HuH-7 (cell line): ENCODE data around the gene TFF3.
"Not testable (repeated sequence)": the region's sequence is repeated elsewhere in the genome, so short reads cannot be mapped to it uniquely, and the experiment has no call there.

Experiments used
- DNase-seq: peaks from one replicate; pipeline ENCODE4 v3.0.0; 2011; ENCODE audit warnings: low spot score

TFF3 gene

GRCh38 chr21:42304556-42305454 lies 10.4 kb downstream of the TFF3 start:
- no peak for DNase-seq

- no peak for DNase-seq
Measured at GRCh38 chr21:42303443-42303842, 11.8 kb downstream of the TFF3 start.

- DNase-seq: no peak
Measured at GRCh38 chr21:42302794-42303193, 12.4 kb downstream of the TFF3 start.

- DNase-seq: no peak
Measured at GRCh38 chr21:42302076-42302650, 13.0 kb downstream of the TFF3 start.

- no peak for DNase-seq
Measured at GRCh38 chr21:42301371-42302075, 13.7 kb downstream of the TFF3 start.

GRCh38 chr21:42300956-42301355 lies 14.3 kb downstream of the TFF3 start:
- no peak for DNase-seq

GRCh38 chr21:42300045-42300583 lies 15.1 kb downstream of the TFF3 start:
- DNase-seq: no peak

- no peak for DNase-seq
Measured at GRCh38 chr21:42299324-42300044, 15.7 kb downstream of the TFF3 start.

GRCh38 chr21:42298657-42299056 lies 16.6 kb downstream of the TFF3 start:
- no peak for DNase-seq

- no peak for DNase-seq
Measured at GRCh38 chr21:42298237-42298636, 17.0 kb downstream of the TFF3 start.

- no peak for DNase-seq
Measured at GRCh38 chr21:42297377-42297776, 17.8 kb downstream of the TFF3 start.

GRCh38 chr21:42296501-42296900 lies 18.7 kb downstream of the TFF3 start:
- DNase-seq: no peak

GRCh38 chr21:42295845-42296244 lies 19.4 kb downstream of the TFF3 start:
- DNase-seq: no peak

GRCh38 chr21:42294273-42294880 lies 20.8 kb downstream of the TFF3 start:
- no peak for DNase-seq

- DNase-seq: no peak
Measured at GRCh38 chr21:42293649-42294272, 21.4 kb downstream of the TFF3 start.

GRCh38 chr21:42292563-42293142 lies 22.6 kb downstream of the TFF3 start:
- DNase-seq: not testable (repeated sequence)

GRCh38 chr21:42291751-42292562 lies 23.3 kb downstream of the TFF3 start:
- DNase-seq: no peak

- DNase-seq: no peak
Measured at GRCh38 chr21:42291003-42291750, 24.0 kb downstream of the TFF3 start.

GRCh38 chr21:42290505-42290904 lies 24.7 kb downstream of the TFF3 start:
- no peak for DNase-seq
